HEK293 (cell line): ENCODE measurements around the gene BICC1.

Experiments
- CTCF ChIA-PET: fragments of 350-600 bp; formaldehyde crosslinking; extraction: SDS; loops from one replicate; lab custom pipeline; 2021; ENCODE audit warnings: antibody characterized with exemption; lab: Yijun Ruan, JAX
- POLR2A ChIA-PET: fragments of 300-600 bp; formaldehyde crosslinking; extraction: SDS; loops from one replicate; lab custom pipeline; 2020; ENCODE audit warnings: antibody characterized with exemption, inconsistent platforms; lab: Yijun Ruan, JAX
- H3K27ac ChIP-seq: fragments of 200-500 bp; sonication (Bioruptor generic); 2 replicates; pipeline ENCODE4 v1.5.1; 2014; ENCODE audit warnings: low read depth, low read length, control low read depth, inconsistent platforms; ENCODE audit errors: extremely low read depth
- H3K36me3 ChIP-seq, 2 experiments: fragments of 200-500 bp in 1 of 2; sonication (Bioruptor generic) in 1 of 2; 1 replicate in 1 of 2; 2 replicates in 1 of 2; pipeline ENCODE4 v1.5.1; 2014 to 2017; ENCODE audit warnings: inconsistent platforms in 2 of 2, low read length in 2 of 2; ENCODE audit not compliant: control insufficient read depth in 2 of 2, insufficient read depth in 1 of 2
- H3K4me1 ChIP-seq: fragments of 200-500 bp; sonication (Bioruptor generic); 2 replicates; pipeline ENCODE4 v1.5.1; 2014; ENCODE audit warnings: mild to moderate bottlenecking, low read length, inconsistent platforms; ENCODE audit not compliant: control insufficient read depth, insufficient read depth
- H3K4me3 ChIP-seq: 2 replicates; pipeline ENCODE4 v1.5.1; 2011; ENCODE audit warnings: low read depth, mild to moderate bottlenecking, control low read depth, low read length, moderate library complexity
- H3K9me3 ChIP-seq: fragments of 200-500 bp; sonication (Bioruptor generic); 2 replicates; pipeline ENCODE4 v1.5.1; 2014; ENCODE audit warnings: low read depth, low read length, inconsistent platforms; ENCODE audit not compliant: control insufficient read depth, insufficient read depth
- BCL11A ChIP-seq: fragments of 450-650 bp; formaldehyde crosslinking; IDR thresholded peaks from 2 replicates; pipeline ENCODE4 v1.5.1; 2016; ENCODE audit warnings: low read depth, missing biosample characterization, missing genetic modification characterization
- GFI1B ChIP-seq: fragments of 450-650 bp; formaldehyde crosslinking; IDR thresholded peaks from 2 replicates; pipeline ENCODE4 v1.5.1; 2016; ENCODE audit warnings: missing biosample characterization, missing genetic modification characterization
- GLI4 ChIP-seq: fragments of 450-650 bp; formaldehyde crosslinking; IDR thresholded peaks from 2 replicates; pipeline ENCODE4 v1.5.1; 2016; ENCODE audit warnings: missing biosample characterization, missing genetic modification characterization
- KLF16 ChIP-seq: fragments of 450-650 bp; formaldehyde crosslinking; IDR thresholded peaks from 2 replicates; pipeline ENCODE4 v1.5.1; 2017; ENCODE audit warnings: missing biosample characterization, missing genetic modification characterization
- OSR2 ChIP-seq: fragments of 450-650 bp; formaldehyde crosslinking; IDR thresholded peaks from 2 replicates; pipeline ENCODE4 v1.5.1; 2016; ENCODE audit warnings: missing biosample characterization, missing genetic modification characterization
- PRDM1 ChIP-seq: fragments of 450-650 bp; formaldehyde crosslinking; IDR thresholded peaks from 2 replicates; pipeline ENCODE4; 2016; ENCODE audit warnings: missing biosample characterization, missing genetic modification characterization
- SCRT2 ChIP-seq: fragments of 450-650 bp; formaldehyde crosslinking; IDR thresholded peaks from 2 replicates; pipeline ENCODE4 v1.5.1; 2016; ENCODE audit warnings: missing biosample characterization, missing genetic modification characterization
- SETDB1 ChIP-seq: IDR thresholded peaks from one replicate; pipeline ENCODE4 v1.6.1; 2017; ENCODE audit warnings: mild to moderate bottlenecking, low read length, moderate library complexity, mixed read lengths; ENCODE audit not compliant: insufficient read length
- ZBTB20 ChIP-seq: fragments of 450-650 bp; formaldehyde crosslinking; IDR thresholded peaks from 2 replicates; pipeline ENCODE4 v1.5.1; 2016; ENCODE audit warnings: missing biosample characterization, missing genetic modification characterization
- ZBTB48 ChIP-seq: fragments of 450-650 bp; formaldehyde crosslinking; IDR thresholded peaks from 2 replicates; pipeline ENCODE4 v1.5.1; 2016; ENCODE audit warnings: missing biosample characterization, missing genetic modification characterization
- ZBTB8A ChIP-seq: fragments of 450-650 bp; formaldehyde crosslinking; IDR thresholded peaks from 2 replicates; pipeline ENCODE4 v1.5.1; 2016; ENCODE audit warnings: missing biosample characterization, missing genetic modification characterization
- ZFP69B ChIP-seq: fragments of 450-650 bp; formaldehyde crosslinking; IDR thresholded peaks from 2 replicates; pipeline ENCODE4 v1.5.1; 2016; ENCODE audit warnings: missing biosample characterization, missing genetic modification characterization
- ZNF114 ChIP-seq: fragments of 450-650 bp; formaldehyde crosslinking; IDR thresholded peaks from 2 replicates; pipeline ENCODE4 v1.5.0; 2017; ENCODE audit warnings: missing biosample characterization, missing genetic modification characterization
- ZNF133 ChIP-seq: fragments of 450-650 bp; formaldehyde crosslinking; IDR thresholded peaks from 2 replicates; pipeline ENCODE4 v1.5.1; 2016; ENCODE audit warnings: missing biosample characterization, missing genetic modification characterization
- ZNF248 ChIP-seq: fragments of 450-650 bp; formaldehyde crosslinking; IDR thresholded peaks from 2 replicates; pipeline ENCODE4 v1.5.1; 2017; ENCODE audit warnings: missing biosample characterization, missing genetic modification characterization
- ZNF292 ChIP-seq: fragments of 450-650 bp; formaldehyde crosslinking; IDR thresholded peaks from 2 replicates; pipeline ENCODE4 v1.5.1; 2016; ENCODE audit warnings: low read depth, missing biosample characterization, missing genetic modification characterization, borderline replicate concordance
- ZNF48 ChIP-seq: fragments of 450-650 bp; formaldehyde crosslinking; IDR thresholded peaks from 2 replicates; pipeline ENCODE4 v1.5.1; 2016; ENCODE audit warnings: missing biosample characterization, missing genetic modification characterization
- ZNF610 ChIP-seq: fragments of 450-650 bp; formaldehyde crosslinking; IDR thresholded peaks from 2 replicates; pipeline ENCODE4 v1.5.1; 2016; ENCODE audit warnings: missing biosample characterization, missing genetic modification characterization, borderline replicate concordance
- ZNF654 ChIP-seq: fragments of 450-650 bp; formaldehyde crosslinking; IDR thresholded peaks from 2 replicates; pipeline ENCODE4 v1.5.1; 2016; ENCODE audit warnings: low read depth, missing biosample characterization, missing genetic modification characterization
- ZNF664 ChIP-seq: fragments of 450-650 bp; formaldehyde crosslinking; IDR thresholded peaks from 2 replicates; pipeline ENCODE4 v1.5.1; 2016; ENCODE audit warnings: missing biosample characterization, missing genetic modification characterization
- ZNF785 ChIP-seq: fragments of 450-650 bp; formaldehyde crosslinking; IDR thresholded peaks from 2 replicates; pipeline ENCODE4 v1.5.1; 2016; ENCODE audit warnings: missing biosample characterization, missing genetic modification characterization
- TF ChIP-seq, protein P1 (sequence below): fragments of 450-650 bp; formaldehyde crosslinking; IDR thresholded peaks from 2 replicates; pipeline ENCODE4 v1.5.1; 2016; ENCODE audit warnings: missing biosample characterization, missing genetic modification characterization
- TF ChIP-seq, protein P2 (sequence below): fragments of 450-650 bp; formaldehyde crosslinking; IDR thresholded peaks from 2 replicates; pipeline ENCODE4 v1.5.1; 2017; ENCODE audit warnings: missing biosample characterization, missing genetic modification characterization
- TF ChIP-seq, protein P3 (sequence below): fragments of 450-650 bp; formaldehyde crosslinking; optimal IDR thresholded peaks from 2 replicates; pipeline ENCODE3; 2016; ENCODE audit warnings: missing biosample characterization, mild to moderate bottlenecking, missing genetic modification characterization
- TF ChIP-seq, protein P4 (sequence below): fragments of 450-650 bp; formaldehyde crosslinking; IDR thresholded peaks from 2 replicates; pipeline ENCODE4 v1.5.1; 2016; ENCODE audit warnings: missing biosample characterization, missing genetic modification characterization, borderline replicate concordance
- TF ChIP-seq, protein P5 (sequence below): fragments of 450-650 bp; formaldehyde crosslinking; IDR thresholded peaks from 2 replicates; pipeline ENCODE4 v1.5.1; 2016; ENCODE audit warnings: missing biosample characterization, missing genetic modification characterization
- TF ChIP-seq, protein P6 (sequence below): fragments of 450-650 bp; formaldehyde crosslinking; IDR thresholded peaks from 2 replicates; pipeline ENCODE4 v1.5.1; 2016; ENCODE audit warnings: missing biosample characterization, missing genetic modification characterization

BICC1 gene

DNA sequence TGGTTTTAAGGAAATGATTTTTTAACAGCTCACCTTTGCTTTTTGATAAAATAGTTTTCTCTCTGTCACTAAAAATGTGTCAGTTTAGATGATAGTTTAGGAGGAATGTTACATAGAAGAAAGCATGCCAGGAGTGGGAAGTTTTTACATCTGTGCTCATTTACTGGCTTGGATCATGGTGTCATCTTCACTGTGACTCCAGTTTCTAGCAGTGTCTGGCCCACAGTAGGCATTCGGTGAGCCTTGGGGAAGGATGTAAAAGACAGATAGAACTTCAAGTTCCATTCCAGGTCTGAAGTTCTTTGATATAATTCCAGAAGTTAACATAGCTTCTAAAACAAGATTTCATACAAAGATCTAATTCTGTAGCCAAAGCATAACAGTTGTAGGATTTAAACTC, 259.2 kb downstream of the BICC1 start:
- CTCF ChIA-PET = no interaction called here
- TF ChIP-seq ZFP69B (tag by site-specific recombination) (no peak), ZNF654 (tag by site-specific recombination) (no peak), ZNF664 (no peak), ZNF292 (no peak), ZBTB48 (no peak), SCRT2 (tag by site-specific recombination) (no peak), ZNF610 (tag by site-specific recombination) (no peak), ZNF785 (tag by site-specific recombination) (no peak), SETDB1 (no peak), GLI4 (no peak), ZBTB20 (tag by site-specific recombination) (no peak), OSR2 (tag by site-specific recombination) (no peak), ZNF133 (tag by site-specific recombination) (no peak)
- TF ChIP-seq, protein P1, sequence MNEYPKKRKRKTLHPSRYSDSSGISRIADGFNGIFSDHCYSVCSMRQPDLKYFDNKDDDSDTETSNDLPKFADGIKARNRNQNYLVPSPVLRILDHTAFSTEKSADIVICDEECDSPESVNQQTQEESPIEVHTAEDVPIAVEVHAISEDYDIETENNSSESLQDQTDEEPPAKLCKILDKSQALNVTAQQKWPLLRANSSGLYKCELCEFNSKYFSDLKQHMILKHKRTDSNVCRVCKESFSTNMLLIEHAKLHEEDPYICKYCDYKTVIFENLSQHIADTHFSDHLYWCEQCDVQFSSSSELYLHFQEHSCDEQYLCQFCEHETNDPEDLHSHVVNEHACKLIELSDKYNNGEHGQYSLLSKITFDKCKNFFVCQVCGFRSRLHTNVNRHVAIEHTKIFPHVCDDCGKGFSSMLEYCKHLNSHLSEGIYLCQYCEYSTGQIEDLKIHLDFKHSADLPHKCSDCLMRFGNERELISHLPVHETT (tag by site-specific recombination) = no peak
- TF ChIP-seq, protein P2, sequence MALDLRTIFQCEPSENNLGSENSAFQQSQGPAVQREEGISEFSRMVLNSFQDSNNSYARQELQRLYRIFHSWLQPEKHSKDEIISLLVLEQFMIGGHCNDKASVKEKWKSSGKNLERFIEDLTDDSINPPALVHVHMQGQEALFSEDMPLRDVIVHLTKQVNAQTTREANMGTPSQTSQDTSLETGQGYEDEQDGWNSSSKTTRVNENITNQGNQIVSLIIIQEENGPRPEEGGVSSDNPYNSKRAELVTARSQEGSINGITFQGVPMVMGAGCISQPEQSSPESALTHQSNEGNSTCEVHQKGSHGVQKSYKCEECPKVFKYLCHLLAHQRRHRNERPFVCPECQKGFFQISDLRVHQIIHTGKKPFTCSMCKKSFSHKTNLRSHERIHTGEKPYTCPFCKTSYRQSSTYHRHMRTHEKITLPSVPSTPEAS (tag by site-specific recombination) = no peak
- TF ChIP-seq, protein P3, sequence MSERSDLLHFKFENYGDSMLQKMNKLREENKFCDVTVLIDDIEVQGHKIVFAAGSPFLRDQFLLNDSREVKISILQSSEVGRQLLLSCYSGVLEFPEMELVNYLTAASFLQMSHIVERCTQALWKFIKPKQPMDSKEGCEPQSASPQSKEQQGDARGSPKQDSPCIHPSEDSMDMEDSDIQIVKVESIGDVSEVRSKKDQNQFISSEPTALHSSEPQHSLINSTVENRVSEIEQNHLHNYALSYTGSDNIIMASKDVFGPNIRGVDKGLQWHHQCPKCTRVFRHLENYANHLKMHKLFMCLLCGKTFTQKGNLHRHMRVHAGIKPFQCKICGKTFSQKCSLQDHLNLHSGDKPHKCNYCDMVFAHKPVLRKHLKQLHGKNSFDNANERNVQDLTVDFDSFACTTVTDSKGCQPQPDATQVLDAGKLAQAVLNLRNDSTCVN (tag by site-specific recombination) = no peak
- no peak overlapping the region for H3K4me3 ChIP-seq
- H3K4me1 ChIP-seq = no peaks in the 10 kb centered on the region; the same call in 1 of the 2 replicates
- POLR2A ChIA-PET = no interaction called here
- H3K27ac ChIP-seq = no peak overlapping the region
- H3K9me3 ChIP-seq = no peaks in the 10 kb centered on the region
- no peaks in the 10 kb centered on the region for H3K36me3 ChIP-seq

DNA sequence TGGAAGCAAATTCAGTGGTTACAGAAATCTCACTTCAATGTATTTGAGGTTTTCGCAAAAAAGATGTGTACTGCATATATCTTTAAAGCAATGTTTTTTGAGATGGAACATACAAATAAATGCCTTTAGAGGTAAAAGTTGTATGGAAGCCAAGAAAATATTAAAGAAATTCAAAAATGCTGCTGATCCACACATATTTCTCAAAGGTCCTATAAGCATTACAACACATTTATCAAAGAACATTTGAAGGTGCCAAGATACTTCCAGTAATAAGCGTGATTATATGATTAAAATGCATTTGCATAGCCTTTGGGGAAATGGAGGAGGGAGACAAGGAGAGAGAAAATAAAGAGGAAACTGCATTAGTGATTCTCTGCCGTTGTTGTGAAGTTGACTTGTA, 260.1 kb downstream of the BICC1 start:
- ChIA-PET CTCF (no interaction called here), POLR2A (no interaction called here)
- Histone ChIP-seq H3K4me1 (no peaks in the 10 kb centered on the region; the same call in 1 of the 2 replicates), H3K4me3 (no peak overlapping the region), H3K9me3 (no peaks in the 10 kb centered on the region), H3K36me3 (no peaks in the 10 kb centered on the region), H3K27ac (no peak overlapping the region)
- TF ChIP-seq GFI1B (tag by site-specific recombination) = no peak
- TF ChIP-seq, protein P4, sequence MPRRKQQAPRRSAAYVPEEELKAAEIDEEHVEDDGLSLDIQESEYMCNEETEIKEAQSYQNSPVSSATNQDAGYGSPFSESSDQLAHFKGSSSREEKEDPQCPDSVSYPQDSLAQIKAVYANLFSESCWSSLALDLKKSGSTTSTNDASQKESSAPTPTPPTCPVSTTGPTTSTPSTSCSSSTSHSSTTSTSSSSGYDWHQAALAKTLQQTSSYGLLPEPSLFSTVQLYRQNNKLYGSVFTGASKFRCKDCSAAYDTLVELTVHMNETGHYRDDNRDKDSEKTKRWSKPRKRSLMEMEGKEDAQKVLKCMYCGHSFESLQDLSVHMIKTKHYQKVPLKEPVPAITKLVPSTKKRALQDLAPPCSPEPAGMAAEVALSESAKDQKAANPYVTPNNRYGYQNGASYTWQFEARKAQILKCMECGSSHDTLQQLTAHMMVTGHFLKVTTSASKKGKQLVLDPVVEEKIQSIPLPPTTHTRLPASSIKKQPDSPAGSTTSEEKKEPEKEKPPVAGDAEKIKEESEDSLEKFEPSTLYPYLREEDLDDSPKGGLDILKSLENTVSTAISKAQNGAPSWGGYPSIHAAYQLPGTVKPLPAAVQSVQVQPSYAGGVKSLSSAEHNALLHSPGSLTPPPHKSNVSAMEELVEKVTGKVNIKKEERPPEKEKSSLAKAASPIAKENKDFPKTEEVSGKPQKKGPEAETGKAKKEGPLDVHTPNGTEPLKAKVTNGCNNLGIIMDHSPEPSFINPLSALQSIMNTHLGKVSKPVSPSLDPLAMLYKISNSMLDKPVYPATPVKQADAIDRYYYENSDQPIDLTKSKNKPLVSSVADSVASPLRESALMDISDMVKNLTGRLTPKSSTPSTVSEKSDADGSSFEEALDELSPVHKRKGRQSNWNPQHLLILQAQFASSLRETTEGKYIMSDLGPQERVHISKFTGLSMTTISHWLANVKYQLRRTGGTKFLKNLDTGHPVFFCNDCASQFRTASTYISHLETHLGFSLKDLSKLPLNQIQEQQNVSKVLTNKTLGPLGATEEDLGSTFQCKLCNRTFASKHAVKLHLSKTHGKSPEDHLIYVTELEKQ = no peak
- no peak for TF ChIP-seq PRDM1
- no peak for TF ChIP-seq ZBTB8A (tag by site-specific recombination)
- no peak for TF ChIP-seq BCL11A (tag by site-specific recombination)
- no peak for TF ChIP-seq ZNF114 (tag by site-specific recombination)
- no peak for TF ChIP-seq ZNF248 (tag by site-specific recombination)
- TF ChIP-seq, protein P3 (tag by site-specific recombination) = no peak
- TF ChIP-seq, protein P5, sequence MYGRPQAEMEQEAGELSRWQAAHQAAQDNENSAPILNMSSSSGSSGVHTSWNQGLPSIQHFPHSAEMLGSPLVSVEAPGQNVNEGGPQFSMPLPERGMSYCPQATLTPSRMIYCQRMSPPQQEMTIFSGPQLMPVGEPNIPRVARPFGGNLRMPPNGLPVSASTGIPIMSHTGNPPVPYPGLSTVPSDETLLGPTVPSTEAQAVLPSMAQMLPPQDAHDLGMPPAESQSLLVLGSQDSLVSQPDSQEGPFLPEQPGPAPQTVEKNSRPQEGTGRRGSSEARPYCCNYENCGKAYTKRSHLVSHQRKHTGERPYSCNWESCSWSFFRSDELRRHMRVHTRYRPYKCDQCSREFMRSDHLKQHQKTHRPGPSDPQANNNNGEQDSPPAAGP (tag by site-specific recombination) = no peak
- no peak for TF ChIP-seq ZNF48
- TF ChIP-seq, protein P6, sequence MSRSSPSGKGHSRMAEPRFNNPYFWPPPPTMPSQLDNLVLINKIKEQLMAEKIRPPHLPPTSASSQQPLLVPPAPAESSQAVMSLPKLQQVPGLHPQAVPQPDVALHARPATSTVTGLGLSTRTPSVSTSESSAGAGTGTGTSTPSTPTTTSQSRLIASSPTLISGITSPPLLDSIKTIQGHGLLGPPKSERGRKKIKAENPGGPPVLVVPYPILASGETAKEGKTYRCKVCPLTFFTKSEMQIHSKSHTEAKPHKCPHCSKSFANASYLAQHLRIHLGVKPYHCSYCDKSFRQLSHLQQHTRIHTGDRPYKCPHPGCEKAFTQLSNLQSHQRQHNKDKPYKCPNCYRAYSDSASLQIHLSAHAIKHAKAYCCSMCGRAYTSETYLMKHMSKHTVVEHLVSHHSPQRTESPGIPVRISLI = no peak
- no peak for TF ChIP-seq KLF16 (tag by site-specific recombination)
